GM23338 (cell line): ENCODE results near the gene EXOC6B. TPM values are rescaled to one million over a fixed set of nuclear protein-coding genes. Genes with fewer than 3 reads are reported as not detected.

Experiments
- ATAC-seq: fragments of 200-7000 bp; cut with Tn5 transposase; 3 replicates; pipeline ENCODE4 v1.9.1; 2020
- DNase-seq: peaks from one replicate; pipeline ENCODE4 v3.0.0-alpha.2; 2015; ENCODE audit warnings: low spot score
- H2AFZ ChIP-seq: fragments of 200-600 bp; sonication (generic); 2 replicates; pipeline ENCODE4 v1.8.0; 2016; ENCODE audit warnings: antibody characterized with exemption, mild to moderate bottlenecking, moderate library complexity
- H3F3A ChIP-seq: fragments of 200-600 bp; sonication (generic); replicated peaks from 2 replicates; pipeline ENCODE4 v1.8.0; 2017; ENCODE audit warnings: antibody characterized with exemption, mixed run types, low read depth
- H3K27ac ChIP-seq: fragments of 200-600 bp; sonication (generic); 2 replicates; pipeline ENCODE4 v1.6.1; 2016; ENCODE audit warnings: low read depth
- H3K27me3 ChIP-seq: fragments of 200-600 bp; sonication (generic); 2 replicates; pipeline ENCODE4 v1.8.0; 2016; ENCODE audit warnings: mild to moderate bottlenecking, mixed run types, moderate library complexity; ENCODE audit not compliant: insufficient read depth
- H3K36me3 ChIP-seq: fragments of 200-600 bp; sonication (generic); 2 replicates; pipeline ENCODE4 v1.8.0; 2016; ENCODE audit warnings: mild to moderate bottlenecking; ENCODE audit not compliant: insufficient read depth
- H3K4me1 ChIP-seq: fragments of 200-600 bp; sonication (generic); 2 replicates; pipeline ENCODE4 v1.8.0; 2016; ENCODE audit warnings: mild to moderate bottlenecking, moderate library complexity; ENCODE audit not compliant: insufficient read depth
- H3K4me2 ChIP-seq: fragments of 200-600 bp; sonication (generic); 2 replicates; pipeline ENCODE4 v1.7.1; 2017; ENCODE audit warnings: mixed run types
- H3K4me3 ChIP-seq: fragments of 200-600 bp; sonication (generic); 2 replicates; pipeline ENCODE4 v1.6.1; 2016; ENCODE audit warnings: mixed run types
- H3K79me2 ChIP-seq: fragments of 200-600 bp; sonication (generic); replicated peaks from 2 replicates; pipeline ENCODE4 v1.8.0; 2017; ENCODE audit warnings: mild to moderate bottlenecking; ENCODE audit not compliant: insufficient read depth
- H3K9me2 ChIP-seq: fragments of 200-600 bp; sonication (generic); 2 replicates; pipeline ENCODE4 v1.8.0; 2017; ENCODE audit not compliant: insufficient read depth
- H4K20me1 ChIP-seq: fragments of 200-600 bp; sonication (generic); replicated peaks from 2 replicates; pipeline ENCODE4 v1.8.0; 2017; ENCODE audit warnings: mild to moderate bottlenecking; ENCODE audit not compliant: insufficient read depth
- H3K27ac Mint-ChIP-seq: 2 replicates; pipeline ENCODE4 v1.8.0; 2020; ENCODE audit warnings: inconsistent platforms, mild to moderate bottlenecking, moderate library complexity, mixed read lengths
- H3K27me3 Mint-ChIP-seq: 3 replicates; pipeline ENCODE4 v1.8.0; 2022; ENCODE audit warnings: low read depth, mild to moderate bottlenecking, moderate library complexity, mixed read lengths, inconsistent platforms; ENCODE audit not compliant: insufficient read depth, poor library complexity
- H3K36me3 Mint-ChIP-seq: 3 replicates; pipeline ENCODE4 v1.8.0; 2021; ENCODE audit warnings: low read depth, mild to moderate bottlenecking, inconsistent platforms, moderate library complexity, mixed read lengths
- H3K4me1 Mint-ChIP-seq: 3 replicates; pipeline ENCODE4 v1.8.0; 2020; ENCODE audit warnings: mild to moderate bottlenecking, inconsistent platforms, mixed read lengths
- H3K4me3 Mint-ChIP-seq: 3 replicates; pipeline ENCODE4 v1.8.0; 2021; ENCODE audit warnings: moderate library complexity, mild to moderate bottlenecking, inconsistent platforms, mixed read lengths
- H3K9me3 Mint-ChIP-seq: 3 replicates; pipeline ENCODE4 v1.8.0; 2020; ENCODE audit warnings: moderate library complexity, mild to moderate bottlenecking, inconsistent platforms, mixed read lengths
- CREB1 ChIP-seq: fragments of 250-450 bp; sonication (Bioruptor Pico); IDR thresholded peaks from 2 replicates; pipeline ENCODE4 v1.5.0; 2020; ENCODE audit warnings: low read depth, mild to moderate bottlenecking, moderate library complexity
- ETS1 ChIP-seq: IDR thresholded peaks from 2 replicates; pipeline ENCODE4 v1.6.1; 2016; ENCODE audit warnings: antibody characterized with exemption
- EZH2 ChIP-seq: fragments of 200-600 bp; sonication (generic); IDR thresholded peaks from one replicate; pipeline ENCODE4 v1.8.0; 2017; ENCODE audit warnings: antibody characterized with exemption, mild to moderate bottlenecking, low read depth; ENCODE audit not compliant: unreplicated experiment
- EZH2phosphoT487 ChIP-seq: fragments of 200-600 bp; sonication (generic); IDR thresholded peaks from one replicate; pipeline ENCODE4 v1.8.1; 2018; ENCODE audit warnings: antibody characterized with exemption; ENCODE audit not compliant: unreplicated experiment
- JUNB ChIP-seq: IDR thresholded peaks from one replicate; pipeline ENCODE4 v1.6.1; 2016; ENCODE audit warnings: antibody characterized with exemption; ENCODE audit not compliant: unreplicated experiment
- NANOG ChIP-seq: IDR thresholded peaks from 2 replicates; pipeline ENCODE4 v1.6.1; 2016; ENCODE audit warnings: antibody characterized with exemption, borderline replicate concordance
- POLR2AphosphoS5 ChIP-seq: IDR thresholded peaks from 2 replicates; pipeline ENCODE4 v1.6.1; 2016; ENCODE audit warnings: antibody characterized with exemption, low read depth
- STAT1 ChIP-seq: IDR thresholded peaks from one replicate; pipeline ENCODE4 v1.6.1; 2016; ENCODE audit warnings: antibody characterized with exemption; ENCODE audit not compliant: unreplicated experiment
- ZNF114 ChIP-seq: fragments of 250-450 bp; sonication (Bioruptor Pico); IDR thresholded peaks from 2 replicates; pipeline ENCODE4 v1.5.0; 2020; ENCODE audit warnings: mild to moderate bottlenecking, moderate library complexity
- ZNF331 ChIP-seq: fragments of 250-450 bp; sonication (Bioruptor Pico); IDR thresholded peaks from 2 replicates; pipeline ENCODE4 v1.5.0; 2020; ENCODE audit warnings: low read depth, mild to moderate bottlenecking, moderate library complexity
- ZNF462 ChIP-seq: fragments of 250-450 bp; sonication (Bioruptor Pico); IDR thresholded peaks from 2 replicates; pipeline ENCODE4 v1.5.0; 2020; ENCODE audit warnings: mild to moderate bottlenecking, moderate library complexity
- polyA plus RNA-seq: library from polyadenylated mRNA; unstranded; fragments of >200 nt; fragmentation: Nextera tagmentation; extraction: Ambion mirVana; gene quantifications from 2 replicates; pipeline ENCODE4 v1.2.1, GENCODE V29; 2016
- total RNA-seq: library from RNA; depleted of rRNA; stranded (reverse); fragments of >200 nt; shearing (Covaris generic); gene quantifications from 2 replicates; pipeline ENCODE4 v1.2.3, GENCODE V29; 2014
- TF ChIP-seq, protein P1 (sequence below), 2 experiments: fragments of 200-600 bp in 1 of 2; sonication (generic) in 1 of 2; conservative IDR thresholded peaks; 2 replicates each; pipeline versions ENCODE4 v1.5.1 to v1.6.1; 2016 to 2017; ENCODE audit warnings: antibody characterized with exemption in 2 of 2, low read depth in 2 of 2, mild to moderate bottlenecking in 2 of 2, moderate library complexity in 1 of 2
- TF ChIP-seq, protein P2 (sequence below): IDR thresholded peaks from one replicate; pipeline ENCODE4 v1.6.1; 2018; ENCODE audit warnings: antibody characterized with exemption; ENCODE audit not compliant: unreplicated experiment

The EXOC6B gene
- total and polyA plus RNA-seq, 2 experiments from 2014 or later, result 7.2 to 45.9 TPM

GRCh38 chr2:72797740-72798139 is 28.1 kb downstream of the EXOC6B start:
- H3K36me3 ChIP-seq, result no peaks in the 10 kb centered on the region
- H3F3A ChIP-seq, result no peaks in the 10 kb centered on the region
- no peaks in the 10 kb centered on the region for H3K9me2 ChIP-seq
- Mint-ChIP-seq H3K27me3 (no peaks in the 10 kb centered on the region), H3K4me1 (peaks cover 9% of the 10 kb centered on the region), H3K4me3 (no peak overlapping the region), H3K36me3 (no peaks in the 10 kb centered on the region), H3K27ac (no peak overlapping the region), H3K9me3 (no peaks in the 10 kb centered on the region)
- H3K4me1 ChIP-seq, result no peaks in the 10 kb centered on the region
- ATAC-seq, result no peak
- H3K4me3 ChIP-seq, result no peak overlapping the region
- no peaks in the 10 kb centered on the region for H3K27me3 ChIP-seq
- H3K4me2 ChIP-seq, result no peak overlapping the region
- H2AFZ ChIP-seq, result no peak overlapping the region
- TF ChIP-seq, protein P1, sequence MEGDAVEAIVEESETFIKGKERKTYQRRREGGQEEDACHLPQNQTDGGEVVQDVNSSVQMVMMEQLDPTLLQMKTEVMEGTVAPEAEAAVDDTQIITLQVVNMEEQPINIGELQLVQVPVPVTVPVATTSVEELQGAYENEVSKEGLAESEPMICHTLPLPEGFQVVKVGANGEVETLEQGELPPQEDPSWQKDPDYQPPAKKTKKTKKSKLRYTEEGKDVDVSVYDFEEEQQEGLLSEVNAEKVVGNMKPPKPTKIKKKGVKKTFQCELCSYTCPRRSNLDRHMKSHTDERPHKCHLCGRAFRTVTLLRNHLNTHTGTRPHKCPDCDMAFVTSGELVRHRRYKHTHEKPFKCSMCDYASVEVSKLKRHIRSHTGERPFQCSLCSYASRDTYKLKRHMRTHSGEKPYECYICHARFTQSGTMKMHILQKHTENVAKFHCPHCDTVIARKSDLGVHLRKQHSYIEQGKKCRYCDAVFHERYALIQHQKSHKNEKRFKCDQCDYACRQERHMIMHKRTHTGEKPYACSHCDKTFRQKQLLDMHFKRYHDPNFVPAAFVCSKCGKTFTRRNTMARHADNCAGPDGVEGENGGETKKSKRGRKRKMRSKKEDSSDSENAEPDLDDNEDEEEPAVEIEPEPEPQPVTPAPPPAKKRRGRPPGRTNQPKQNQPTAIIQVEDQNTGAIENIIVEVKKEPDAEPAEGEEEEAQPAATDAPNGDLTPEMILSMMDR (conservative IDR thresholded peaks at IDR 0.05; ENCODE audit: low read depth in 2 of 2), result no peak
- TF ChIP-seq ZNF114 (CRISPR knock-in tag), result no peak
- TF ChIP-seq POLR2AphosphoS5, result no peak
- no peak for TF ChIP-seq ETS1
- TF ChIP-seq CREB1 (CRISPR knock-in tag), result no peak
- TF ChIP-seq NANOG, result no peak
- TF ChIP-seq EZH2phosphoT487, result no peak
- TF ChIP-seq JUNB, result no peak
- TF ChIP-seq EZH2, result no peak
- no peak for TF ChIP-seq ZNF331 (CRISPR knock-in tag)
- no peak for TF ChIP-seq STAT1
- no peak for TF ChIP-seq ZNF462
- TF ChIP-seq, protein P2, sequence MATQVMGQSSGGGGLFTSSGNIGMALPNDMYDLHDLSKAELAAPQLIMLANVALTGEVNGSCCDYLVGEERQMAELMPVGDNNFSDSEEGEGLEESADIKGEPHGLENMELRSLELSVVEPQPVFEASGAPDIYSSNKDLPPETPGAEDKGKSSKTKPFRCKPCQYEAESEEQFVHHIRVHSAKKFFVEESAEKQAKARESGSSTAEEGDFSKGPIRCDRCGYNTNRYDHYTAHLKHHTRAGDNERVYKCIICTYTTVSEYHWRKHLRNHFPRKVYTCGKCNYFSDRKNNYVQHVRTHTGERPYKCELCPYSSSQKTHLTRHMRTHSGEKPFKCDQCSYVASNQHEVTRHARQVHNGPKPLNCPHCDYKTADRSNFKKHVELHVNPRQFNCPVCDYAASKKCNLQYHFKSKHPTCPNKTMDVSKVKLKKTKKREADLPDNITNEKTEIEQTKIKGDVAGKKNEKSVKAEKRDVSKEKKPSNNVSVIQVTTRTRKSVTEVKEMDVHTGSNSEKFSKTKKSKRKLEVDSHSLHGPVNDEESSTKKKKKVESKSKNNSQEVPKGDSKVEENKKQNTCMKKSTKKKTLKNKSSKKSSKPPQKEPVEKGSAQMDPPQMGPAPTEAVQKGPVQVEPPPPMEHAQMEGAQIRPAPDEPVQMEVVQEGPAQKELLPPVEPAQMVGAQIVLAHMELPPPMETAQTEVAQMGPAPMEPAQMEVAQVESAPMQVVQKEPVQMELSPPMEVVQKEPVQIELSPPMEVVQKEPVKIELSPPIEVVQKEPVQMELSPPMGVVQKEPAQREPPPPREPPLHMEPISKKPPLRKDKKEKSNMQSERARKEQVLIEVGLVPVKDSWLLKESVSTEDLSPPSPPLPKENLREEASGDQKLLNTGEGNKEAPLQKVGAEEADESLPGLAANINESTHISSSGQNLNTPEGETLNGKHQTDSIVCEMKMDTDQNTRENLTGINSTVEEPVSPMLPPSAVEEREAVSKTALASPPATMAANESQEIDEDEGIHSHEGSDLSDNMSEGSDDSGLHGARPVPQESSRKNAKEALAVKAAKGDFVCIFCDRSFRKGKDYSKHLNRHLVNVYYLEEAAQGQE, result no peak
- peaks cover 32% of the 10 kb centered on the region; the same call in 1 of the 2 replicates for H3K79me2 ChIP-seq
- no peak overlapping the region for H3K27ac ChIP-seq
- peaks cover 7% of the 10 kb centered on the region for H4K20me1 ChIP-seq
- no peak for DNase-seq
